HG02759 (cell line): ENCODE data around the gene PIGP.
"Not testable (repeated sequence)": the region's sequence is repeated elsewhere in the genome, so short reads cannot be mapped to it uniquely, and the experiment has no call there.

Experiments
- ATAC-seq: cut with Tn5 transposase; IDR thresholded peaks from one replicate; pipeline ENCODE4 v1.9.1; 2021; ENCODE audit warnings: mild to moderate bottlenecking, moderate library complexity; ENCODE audit not compliant: unreplicated experiment

PIGP gene

GRCh38 chr21:37076087-37076850, 3.4 kb upstream of the PIGP start:
- no peak for ATAC-seq

DNA sequence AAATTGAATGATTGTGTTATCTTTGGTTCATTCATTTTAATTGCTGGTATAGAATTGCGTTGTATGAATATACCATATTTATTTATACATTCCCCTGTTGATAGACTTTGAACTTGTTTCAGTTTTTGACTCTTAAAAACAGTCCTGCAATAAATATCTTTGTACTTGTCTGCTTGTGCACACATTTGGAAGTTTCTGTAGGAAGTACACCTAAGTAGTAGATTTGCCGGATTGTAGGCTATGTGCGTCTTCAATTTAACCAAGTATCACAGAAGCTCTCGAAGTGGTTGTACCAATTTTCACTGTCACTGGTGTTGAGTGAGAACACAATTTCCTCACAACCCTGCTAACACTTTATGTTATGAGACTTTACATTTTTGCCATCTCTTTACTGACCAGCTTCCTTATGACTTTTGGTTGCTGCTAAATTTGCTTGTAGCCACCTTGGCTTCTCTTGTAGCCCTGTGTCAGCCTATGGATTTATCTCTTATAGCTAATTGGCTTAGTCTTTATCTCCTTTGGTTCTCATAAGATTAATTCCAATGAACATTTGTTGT, 2.4 kb upstream of the PIGP start:
- ATAC-seq, result no peak

GRCh38 chr21:37074546-37074945, 1.7 kb upstream of the PIGP start:
- ATAC-seq, result no peak

- no peak for ATAC-seq
Measured at GRCh38 chr21:37074197-37074510, 1.3 kb upstream of the PIGP start.

- peak; percentile 31 for ATAC-seq
Measured at GRCh38 chr21:37073417-37074196, 736 bp upstream of the PIGP start.

GRCh38 chr21:37072274-37072987, 440 bp downstream of the PIGP start:
- peak; percentile 44 for ATAC-seq

GRCh38 chr21:37071561-37072273, 1.2 kb downstream of the PIGP start:
- ATAC-seq, result no peak

DNA sequence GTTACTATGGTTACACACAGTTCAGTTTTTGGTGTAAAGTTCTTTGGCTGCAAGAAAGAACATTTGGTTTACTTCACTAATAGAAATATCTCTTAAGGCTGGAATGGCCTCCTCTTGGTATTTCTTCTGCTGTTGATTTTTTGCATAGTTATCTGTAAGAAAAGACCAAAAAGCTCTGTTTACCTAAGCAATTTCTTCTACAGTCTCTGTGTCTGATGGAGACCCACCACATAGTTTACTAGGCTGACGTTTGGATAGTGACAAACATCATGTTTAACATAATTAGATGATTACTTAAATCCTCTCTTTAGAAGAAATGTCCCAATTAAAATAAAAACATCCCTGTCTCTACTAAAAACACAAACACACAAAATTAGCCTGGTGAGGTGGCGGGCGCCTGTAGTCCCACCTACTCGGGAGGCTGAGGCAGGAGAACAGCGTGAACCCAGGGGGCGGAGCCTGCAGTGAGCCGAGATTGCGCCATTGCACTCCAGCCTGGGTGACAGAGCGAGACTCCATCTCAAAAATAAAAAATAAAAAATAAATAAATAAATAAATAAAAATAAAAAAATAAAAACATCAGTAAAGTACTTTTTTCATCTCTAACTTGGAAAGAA, 7.2 kb downstream of the PIGP start:
- no peak for ATAC-seq

DNA sequence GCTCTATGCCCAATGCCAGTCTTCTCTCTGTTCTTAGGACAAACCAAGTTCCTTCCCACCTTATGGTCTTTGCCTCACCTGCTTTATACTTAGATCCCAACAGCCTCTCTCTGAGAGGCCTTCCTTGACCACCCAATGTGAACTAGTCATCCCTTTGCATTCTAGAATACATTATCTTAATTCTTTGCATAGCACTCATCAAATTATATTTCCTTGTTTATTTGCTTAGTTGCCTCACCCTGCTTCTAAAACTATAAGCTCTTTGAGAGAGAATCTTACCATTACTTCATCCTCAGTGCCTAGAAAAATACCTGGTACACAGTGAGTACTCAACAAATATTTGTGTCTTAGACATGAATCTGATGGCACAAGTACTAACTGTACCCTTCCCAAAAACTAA, 8.0 kb downstream of the PIGP start:
- ATAC-seq, result no peak

DNA sequence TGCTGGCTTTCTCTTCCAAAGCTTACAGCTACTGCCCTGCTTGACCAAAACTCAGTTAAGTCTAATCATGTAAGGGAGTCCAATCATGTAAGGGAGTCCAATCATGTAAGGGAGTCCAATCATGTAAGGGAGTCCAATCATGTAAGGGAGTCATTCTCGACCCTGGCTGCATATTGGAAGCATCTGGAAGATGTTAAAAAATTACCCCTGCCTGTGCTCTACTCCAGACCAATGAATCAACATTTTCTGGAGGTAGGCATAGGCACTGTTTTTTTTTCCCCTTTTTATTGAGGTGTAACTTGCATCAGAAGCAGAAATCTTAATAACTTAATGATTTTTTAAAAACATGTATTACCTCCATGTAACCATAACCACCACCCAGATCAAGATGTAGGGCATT, 9.4 kb downstream of the PIGP start:
- ATAC-seq, result no peak

DNA sequence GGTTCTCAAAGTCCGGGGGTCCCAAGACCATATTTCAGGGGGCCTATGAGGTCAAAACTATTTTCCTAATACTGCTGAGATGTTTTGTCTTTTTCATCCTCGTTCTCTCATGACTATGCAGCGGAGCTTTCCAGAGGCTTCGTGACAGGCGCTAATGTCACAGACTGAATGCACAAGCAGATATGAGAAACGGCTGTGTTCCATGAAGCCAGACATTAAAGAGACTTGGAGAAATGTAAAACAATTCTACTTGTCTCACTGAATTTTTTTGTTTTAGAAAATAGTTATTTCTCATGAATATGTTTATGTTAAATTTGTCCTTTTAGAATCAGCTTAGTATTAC, 10.3 kb downstream of the PIGP start:
- ATAC-seq, result no peak

GRCh38 chr21:37061926-37062592, 10.8 kb downstream of the PIGP start:
- no peak for ATAC-seq

- no peak for ATAC-seq
Measured at GRCh38 chr21:37060296-37060695, 12.6 kb downstream of the PIGP start.

DNA sequence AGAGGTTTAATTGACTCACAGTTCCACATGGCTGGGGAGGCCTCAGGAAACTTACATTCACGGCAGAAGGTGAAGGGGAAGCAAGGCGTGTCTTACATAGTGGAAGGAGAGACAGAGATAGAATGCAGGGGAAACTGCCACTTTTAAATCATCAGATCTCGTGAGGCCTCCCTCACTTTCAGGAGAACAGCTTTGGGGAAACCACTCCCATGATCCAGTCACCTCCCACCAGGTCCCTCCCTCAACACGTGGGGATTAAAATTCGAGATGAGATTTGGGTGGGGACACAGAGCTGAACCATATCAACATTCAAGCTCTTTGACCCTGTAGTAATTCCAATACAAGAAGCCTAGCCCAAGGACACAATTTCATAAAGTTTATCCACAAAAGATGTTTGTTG, 13.7 kb downstream of the PIGP start:
- ATAC-seq, result no peak

DNA sequence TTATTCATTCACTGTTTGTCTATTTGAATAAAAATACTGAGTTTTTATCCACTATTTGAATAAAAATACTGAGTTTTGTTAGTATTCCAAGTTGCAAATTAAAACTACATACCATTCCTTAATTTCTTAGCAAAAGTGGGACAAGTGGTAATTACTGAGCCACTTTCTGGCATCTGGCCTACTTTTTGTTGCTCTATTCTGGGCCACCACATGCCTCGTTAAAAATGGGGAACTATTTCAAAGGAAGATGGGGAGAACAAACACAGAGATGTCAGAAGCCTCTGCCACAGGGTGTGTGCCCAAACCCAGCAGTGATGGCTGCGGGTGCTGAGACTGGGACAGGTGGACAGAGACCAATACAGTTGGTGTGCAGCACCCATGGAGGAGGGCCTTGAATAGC, 14.6 kb downstream of the PIGP start:
- ATAC-seq, result no peak

GRCh38 chr21:37057614-37058013, 15.3 kb downstream of the PIGP start:
- ATAC-seq, result no peak

DNA sequence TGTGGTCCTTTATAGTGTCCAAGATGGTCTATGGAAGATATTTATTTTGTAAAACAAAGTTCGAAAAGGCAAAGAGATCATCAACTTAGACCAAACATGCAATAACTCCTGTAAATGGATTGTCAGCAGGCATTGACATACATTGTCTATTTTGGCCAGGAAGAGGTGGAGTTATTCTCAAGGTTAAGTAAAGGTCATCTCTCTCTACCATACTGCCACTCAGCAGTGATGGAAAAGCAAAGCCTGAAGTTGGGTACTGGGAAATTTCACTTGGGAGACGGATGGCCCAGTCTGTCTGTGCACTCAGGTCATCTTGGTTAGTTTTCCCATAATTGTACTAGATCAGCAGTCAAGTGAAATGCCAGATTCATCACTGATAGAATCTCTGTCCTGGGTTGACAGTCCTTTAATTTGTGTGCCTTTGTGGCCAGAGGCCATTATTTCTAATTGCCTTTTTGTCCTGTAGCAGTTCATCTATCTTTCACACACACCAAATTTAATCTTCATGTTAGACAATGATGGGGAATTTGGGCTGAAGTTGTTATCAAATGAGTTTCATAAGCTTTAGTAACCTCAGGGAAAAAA, 17.5 kb downstream of the PIGP start:
- no peak for ATAC-seq

- not testable (repeated sequence) for ATAC-seq
Measured at GRCh38 chr21:37049741-37050140, 23.1 kb downstream of the PIGP start.

- no peak for ATAC-seq
Measured at GRCh38 chr21:37047079-37047478, 25.8 kb downstream of the PIGP start.

GRCh38 chr21:37045556-37045955, 27.3 kb downstream of the PIGP start:
- no peak for ATAC-seq
